ENCODE results near the gene CFAP20. TPM values are rescaled to one million over a fixed set of nuclear protein-coding genes. Genes with fewer than 3 reads are reported as not detected.

CFAP20 gene
- total RNA-seq, 1 experiment from 2014 or later, result 59.7 TPM

GRCh38 chr16:58127634-58128033 is 1.5 kb downstream of the CFAP20 start:
- Histone ChIP-seq H3K36me3 (ENCODE audit: control insufficient read depth in 1 of 2, insufficient read depth in 2 of 2, low read length in 2 of 2) (no peaks in the 10 kb centered on the region), H3K27me3 (ENCODE audit: insufficient read depth, low read length) (no peaks in the 10 kb centered on the region), H3K79me2 (ENCODE audit: insufficient read depth, low read length) (peaks cover 61% of the 10 kb centered on the region), H3K9me3 (ENCODE audit: control insufficient read depth in 1 of 2, insufficient read depth in 1 of 2, low read depth in 1 of 2, low read length in 2 of 2) (no peaks in the 10 kb centered on the region), H3K9me2 (ENCODE audit: insufficient read depth) (no peaks in the 10 kb centered on the region), H3K4me2 (ENCODE audit: low read length) (peak overlapping the region; percentile 95), H3K4me3 (replicated peaks in 1 of 2; ENCODE audit: low read depth in 1 of 2, low read length in 2 of 2) (peak overlapping the region; percentile 94 to 99), H3K9ac (ENCODE audit: low read length) (peak overlapping the region; percentile 98; the same call in 1 of the 2 replicates), H3K27ac (ENCODE audit: low read depth, low read length) (no peak overlapping the region), H3K4me1 (ENCODE audit: control insufficient read depth in 1 of 2, insufficient read depth in 2 of 2, low read length in 2 of 2) (peaks cover 11 to 28% of the 10 kb centered on the region in 2 experiments; a peak in 3 of 4 replicates), H4K20me1 (ENCODE audit: insufficient read depth) (peaks cover 18% of the 10 kb centered on the region; the same call in 1 of the 2 replicates), H2AFZ (ENCODE audit: low read depth, low read length, poor library complexity, severe bottlenecking) (no peak overlapping the region)
- TF ChIP-seq SP1 (IDR thresholded peaks at IDR 0.05; ENCODE audit: low read depth) (no peak), CTCF (IDR thresholded peaks at IDR 0.05 in 2 of 3, conservative IDR thresholded peaks at IDR 0.05 in 1 of 3; ENCODE audit: borderline replicate concordance in 1 of 3, insufficient read depth in 1 of 3, low read depth in 2 of 3, low read length in 2 of 3) (peak in 2 of 3 experiments; percentile 16 to 32; a peak in 2 of 6 replicates)
- ATAC-seq (no peak), DNase-seq (ENCODE audit: low read depth, low spot score) (no peak)
- no TSS peak for BruUV-seq (replicated peaks)
- intact Hi-C loops (cut with micrococcal nuclease), result no loop called here
- POLR2A ChIA-PET, result interaction anchor here (0.5 to 0.7 kb wide), 3 partner anchors 11 to 104 kb away, joined by 3 to 4 read pairs (median 3); no protein-coding TSS in a partner anchor
- CTCF ChIA-PET, result no interaction called here
- RAD21 ChIA-PET (ENCODE audit: low non-redundant PET in 1 of 2, low total read pairs in 2 of 2, uncharacterized antibody in 2 of 2, unreplicated experiment in 2 of 2), result no interaction called here

GRCh38 chr16:58127033-58127556 is 2.1 kb downstream of the CFAP20 start:
- ATAC-seq (no peak), DNase-seq (ENCODE audit: low read depth, low spot score) (no peak)
- RAD21 ChIA-PET (ENCODE audit: low non-redundant PET in 1 of 2, low total read pairs in 2 of 2, uncharacterized antibody in 2 of 2, unreplicated experiment in 2 of 2), result no interaction called here
- POLR2A ChIA-PET, result no interaction called here
- Histone ChIP-seq H3K4me2 (ENCODE audit: low read length) (peak overlapping the region; percentile 95), H3K79me2 (ENCODE audit: insufficient read depth, low read length) (peaks cover 67% of the 10 kb centered on the region), H4K20me1 (ENCODE audit: insufficient read depth) (peaks cover 18% of the 10 kb centered on the region; the same call in 1 of the 2 replicates), H3K9me2 (ENCODE audit: insufficient read depth) (no peaks in the 10 kb centered on the region), H2AFZ (ENCODE audit: low read depth, low read length, poor library complexity, severe bottlenecking) (no peak overlapping the region), H3K27ac (ENCODE audit: low read depth, low read length) (no peak overlapping the region), H3K36me3 (ENCODE audit: control insufficient read depth in 1 of 2, insufficient read depth in 2 of 2, low read length in 2 of 2) (no peaks in the 10 kb centered on the region), H3K27me3 (ENCODE audit: insufficient read depth, low read length) (no peaks in the 10 kb centered on the region), H3K9me3 (ENCODE audit: control insufficient read depth in 1 of 2, insufficient read depth in 1 of 2, low read depth in 1 of 2, low read length in 2 of 2) (no peaks in the 10 kb centered on the region), H3K4me3 (replicated peaks in 1 of 2; ENCODE audit: low read depth in 1 of 2, low read length in 2 of 2) (no peak overlapping the region), H3K4me1 (ENCODE audit: control insufficient read depth in 1 of 2, insufficient read depth in 2 of 2, low read length in 2 of 2) (peaks cover 11 to 28% of the 10 kb centered on the region in 2 experiments; a peak in 3 of 4 replicates), H3K9ac (ENCODE audit: low read length) (0 out of 2 replicates have a peak overlapping the region, but pooled peaks have one; percentile 98)
- TF ChIP-seq RAD21 (IDR thresholded peaks at IDR 0.05; ENCODE audit: low read depth), result 0 out of 2 replicates have a peak, but pooled peaks have one; percentile 7
- TF ChIP-seq CTCF (IDR thresholded peaks at IDR 0.05 in 2 of 3, conservative IDR thresholded peaks at IDR 0.05 in 1 of 3; ENCODE audit: borderline replicate concordance in 1 of 3, insufficient read depth in 1 of 3, low read depth in 2 of 3, low read length in 2 of 3), result 0 out of 6 replicates have a peak, but pooled peaks of 1 of the 3 experiments have one; percentile 6
- no peak for TF ChIP-seq ELF1 (IDR thresholded peaks at IDR 0.05; ENCODE audit: borderline replicate concordance, low read depth)
- CTCF ChIA-PET, result interaction anchor here (1.0 kb wide), 1 partner anchor 30 kb away, joined by 3 read pairs; no protein-coding TSS in a partner anchor
- intact Hi-C loops (cut with micrococcal nuclease), result no loop called here
- BruUV-seq (replicated peaks), result no TSS peak

All from HCT116 (cell line).